Stomach (tissue), 9 donors: ENCODE measurements around the gene GEMIN7. TPM values are rescaled to one million over a fixed set of nuclear protein-coding genes. Genes with fewer than 3 reads are reported as not detected.
"Not testable (repeated sequence)": the region's sequence is repeated elsewhere in the genome, so short reads cannot be mapped to it uniquely, and the experiment has no call there.

Source experiments
- DNase-seq, 2 donors: peaks; one replicate each; pipeline versions ENCODE4 v3.0.0 to v3.0.0-alpha.2; 2013 to 2019
- H3K27ac ChIP-seq, 5 donors: fragments of 200-600 bp in 4 of 5; sonication (generic) in 4 of 5; one replicate each; pipeline ENCODE4 v1.5.1; 2013 to 2019; ENCODE audit warnings: mild to moderate bottlenecking in 1 of 5, moderate library complexity in 1 of 5
- H3K27me3 ChIP-seq, 3 donors: fragments of 200-600 bp; sonication (generic); one replicate each; pipeline ENCODE4 v1.5.1; 2017 to 2019; ENCODE audit warnings: mixed run types in 1 of 3
- H3K36me3 ChIP-seq, 4 donors: fragments of 200-600 bp; sonication (generic); 1 replicate in 3 of 4; 2 replicates in 1 of 4; pipeline ENCODE4 v1.5.1; 2016 to 2019
- H3K4me1 ChIP-seq, 4 donors: fragments of 200-600 bp; sonication (generic); one replicate each; pipeline ENCODE4 v1.5.1; 2016 to 2019
- H3K4me3 ChIP-seq, 4 donors: fragments of 200-600 bp; sonication (generic) in 3 of 4; one replicate each; pipeline ENCODE4 v1.5.1; 2016 to 2019; ENCODE audit warnings: mild to moderate bottlenecking in 1 of 4
- H3K9me3 ChIP-seq, 4 donors: fragments of 200-600 bp; sonication (generic); one replicate each; pipeline ENCODE4 v1.5.1; 2016 to 2019
- EP300 ChIP-seq: sonication (generic); formaldehyde crosslinking; IDR thresholded peaks from one replicate; pipeline ENCODE4 v1.6.1; 2017; ENCODE audit warnings: antibody characterized with exemption
- POLR2A ChIP-seq, 4 donors: fragments of 450-650 bp; IDR thresholded peaks; one replicate each; pipeline ENCODE4 v1.6.1; 2016; ENCODE audit warnings: antibody characterized with exemption in 4 of 4, control low read depth in 2 of 4, mild to moderate bottlenecking in 1 of 4, moderate library complexity in 1 of 4
- POLR2AphosphoS5 ChIP-seq, 3 donors: sonication (generic); formaldehyde crosslinking; IDR thresholded peaks; one replicate each; pipeline ENCODE4 v1.6.1; 2016; ENCODE audit warnings: antibody characterized with exemption in 3 of 3
- WGBS, 5 donors: extraction: QIAGEN DNeasy Blood & Tissue Kit in 3 of 5; methylation state at CpG; one replicate each; pipeline versions ENCODE4 v1.1.5 to v1.1.7; 2013 to 2018; 5-methylcytosine and 5-hydroxymethylcytosine counted together
- intact Hi-C: fragments of 100-400 bp; cut with DNase I; formaldehyde crosslinking; loops from one replicate; pipeline ENCODE4 v1.15.1; 2023; ENCODE audit warnings: low total_unique reads
- polyA plus RNA-seq, 3 donors: library from polyadenylated mRNA; stranded (reverse); fragments of 200-250 nt; gene quantifications; one replicate each; pipeline ENCODE4 v1.2.3, GENCODE V29; 2013
- total RNA-seq, 5 donors: library from RNA; depleted of rRNA; stranded (reverse); fragments of >200 nt; gene quantifications; one replicate each; pipeline versions ENCODE4 v1.1.0 to v1.2.3, GENCODE V29; 2014 to 2016
- TF ChIP-seq, protein P1 (sequence below), 7 experiments: fragments of 450-650 bp in 4 of 7; fragments of 200-600 bp in 3 of 7; sonication (generic) in 3 of 7; IDR thresholded peaks; one replicate each; pipeline ENCODE4 v1.5.1; 2016 to 2019; ENCODE audit warnings: antibody characterized with exemption in 7 of 7, control low read depth in 2 of 7, mild to moderate bottlenecking in 1 of 7
- donor health status: healthy with polysubstance abuse.
- donor health status: Bipolar disorder and iron deficiency.
- donor health status: healthy.

The GEMIN7 gene
- total and polyA plus RNA-seq, 8 donors, result 1.8 to 107 (median 25.3) TPM

DNA sequence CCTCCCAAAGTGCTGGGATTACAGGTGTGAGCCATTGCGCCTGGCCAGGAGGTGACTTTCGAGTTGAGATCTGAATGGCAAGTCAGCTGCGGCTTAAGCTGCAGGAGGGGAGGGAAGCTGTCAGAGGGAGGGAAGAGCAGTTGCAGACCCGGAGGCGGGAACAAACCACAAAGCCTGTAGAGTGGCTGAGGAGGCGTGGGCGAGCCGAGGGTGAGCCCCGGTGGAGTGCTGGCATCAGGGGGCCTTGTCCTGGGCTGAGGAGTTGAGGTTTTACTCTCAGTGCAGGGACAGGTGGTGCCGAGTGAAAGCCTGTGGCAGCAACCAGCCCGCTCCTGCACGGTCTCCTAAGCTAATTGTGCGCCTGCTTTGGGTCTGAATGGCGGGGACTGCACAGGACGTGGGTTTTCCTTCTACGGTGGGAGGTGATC, 38.1 kb downstream of the GEMIN7 start:
- Histone ChIP-seq H3K27ac (peak overlapping the region; percentile 30 to 77 (median 38)), H3K36me3 (no peaks in the 10 kb centered on the region), H3K9me3 (no peaks in the 10 kb centered on the region), H3K4me1 (peaks cover 84 to 100% (median 97%) of the 10 kb centered on the region in 4 donors), H3K4me3 (no peak overlapping the region), H3K27me3 (no peaks in the 10 kb centered on the region)
- 16 to 48% (median 27%) methylated on average over 14 to 16 of the region's 16 CpGs for WGBS, 5 donors
- intact Hi-C loops, result no loop called here
- peak in 1 of 2 donors; percentile 75 for DNase-seq
- TF ChIP-seq EP300 (no peak), POLR2AphosphoS5 (IDR thresholded peaks at IDR 0.05) (no peak), POLR2A (IDR thresholded peaks at IDR 0.05) (no peak)
- TF ChIP-seq, protein P1, sequence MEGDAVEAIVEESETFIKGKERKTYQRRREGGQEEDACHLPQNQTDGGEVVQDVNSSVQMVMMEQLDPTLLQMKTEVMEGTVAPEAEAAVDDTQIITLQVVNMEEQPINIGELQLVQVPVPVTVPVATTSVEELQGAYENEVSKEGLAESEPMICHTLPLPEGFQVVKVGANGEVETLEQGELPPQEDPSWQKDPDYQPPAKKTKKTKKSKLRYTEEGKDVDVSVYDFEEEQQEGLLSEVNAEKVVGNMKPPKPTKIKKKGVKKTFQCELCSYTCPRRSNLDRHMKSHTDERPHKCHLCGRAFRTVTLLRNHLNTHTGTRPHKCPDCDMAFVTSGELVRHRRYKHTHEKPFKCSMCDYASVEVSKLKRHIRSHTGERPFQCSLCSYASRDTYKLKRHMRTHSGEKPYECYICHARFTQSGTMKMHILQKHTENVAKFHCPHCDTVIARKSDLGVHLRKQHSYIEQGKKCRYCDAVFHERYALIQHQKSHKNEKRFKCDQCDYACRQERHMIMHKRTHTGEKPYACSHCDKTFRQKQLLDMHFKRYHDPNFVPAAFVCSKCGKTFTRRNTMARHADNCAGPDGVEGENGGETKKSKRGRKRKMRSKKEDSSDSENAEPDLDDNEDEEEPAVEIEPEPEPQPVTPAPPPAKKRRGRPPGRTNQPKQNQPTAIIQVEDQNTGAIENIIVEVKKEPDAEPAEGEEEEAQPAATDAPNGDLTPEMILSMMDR (IDR thresholded peaks at IDR 0.05), result no peak

DNA sequence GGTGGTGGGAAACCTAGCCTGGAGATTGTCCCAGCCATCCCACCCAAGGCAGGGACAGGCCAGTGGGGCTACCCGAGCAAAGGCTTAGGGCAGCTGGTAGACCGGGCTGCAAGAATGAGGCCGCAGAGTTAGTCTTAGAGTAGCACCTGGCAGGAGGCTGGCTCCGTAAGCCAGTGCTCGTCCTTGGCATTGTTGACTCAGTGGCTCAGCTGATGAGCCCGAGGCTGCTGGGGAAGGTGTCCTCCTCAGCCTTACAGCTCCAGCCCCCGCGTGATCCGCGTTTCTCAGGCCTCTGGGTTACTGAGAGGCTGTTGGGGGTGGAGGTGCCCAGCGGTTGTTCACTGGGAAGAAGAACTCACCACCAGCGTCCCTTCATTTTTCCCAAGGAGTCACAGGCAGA, 38.6 kb downstream of the GEMIN7 start:
- no peaks in the 10 kb centered on the region for H3K36me3 ChIP-seq
- no peaks in the 10 kb centered on the region for H3K9me3 ChIP-seq
- H3K27me3 ChIP-seq, result no peaks in the 10 kb centered on the region
- TF ChIP-seq POLR2AphosphoS5 (IDR thresholded peaks at IDR 0.05) (no peak), POLR2A (IDR thresholded peaks at IDR 0.05) (no peak), EP300 (no peak)
- TF ChIP-seq, protein P1 (IDR thresholded peaks at IDR 0.05), result no peak
- intact Hi-C loops, result no loop called here
- no peak overlapping the region for H3K4me3 ChIP-seq
- no peak for DNase-seq
- H3K4me1 ChIP-seq, result peaks cover 82 to 100% (median 97%) of the 10 kb centered on the region in 4 donors
- 22 to 43% (median 39%) methylated on average over 10 to 12 of the region's 12 CpGs for WGBS, 5 donors
- H3K27ac ChIP-seq, result peak overlapping the region; percentile 30 to 77 (median 38)

DNA sequence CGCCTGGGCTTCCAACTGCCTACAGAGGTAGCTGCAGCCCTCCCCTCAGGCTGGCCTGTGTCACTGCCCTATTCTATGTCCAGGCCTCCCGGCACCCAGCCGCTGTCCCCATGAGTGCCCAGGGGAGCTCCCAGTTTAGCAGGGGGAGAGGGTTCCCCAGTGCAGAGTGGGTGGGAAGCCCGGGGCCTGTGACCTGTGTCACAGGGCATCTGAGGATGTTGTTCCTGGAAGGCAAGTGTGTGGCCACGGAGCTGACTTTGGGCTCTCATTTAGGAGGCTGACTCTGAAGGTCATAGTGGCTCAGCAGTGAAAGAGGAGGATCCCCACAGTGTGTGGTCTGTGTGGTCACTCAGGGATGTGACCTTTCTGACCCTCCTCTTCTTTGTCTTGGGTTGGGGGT, 39.0 kb downstream of the GEMIN7 start:
- H3K27me3 ChIP-seq, result no peaks in the 10 kb centered on the region

DNA sequence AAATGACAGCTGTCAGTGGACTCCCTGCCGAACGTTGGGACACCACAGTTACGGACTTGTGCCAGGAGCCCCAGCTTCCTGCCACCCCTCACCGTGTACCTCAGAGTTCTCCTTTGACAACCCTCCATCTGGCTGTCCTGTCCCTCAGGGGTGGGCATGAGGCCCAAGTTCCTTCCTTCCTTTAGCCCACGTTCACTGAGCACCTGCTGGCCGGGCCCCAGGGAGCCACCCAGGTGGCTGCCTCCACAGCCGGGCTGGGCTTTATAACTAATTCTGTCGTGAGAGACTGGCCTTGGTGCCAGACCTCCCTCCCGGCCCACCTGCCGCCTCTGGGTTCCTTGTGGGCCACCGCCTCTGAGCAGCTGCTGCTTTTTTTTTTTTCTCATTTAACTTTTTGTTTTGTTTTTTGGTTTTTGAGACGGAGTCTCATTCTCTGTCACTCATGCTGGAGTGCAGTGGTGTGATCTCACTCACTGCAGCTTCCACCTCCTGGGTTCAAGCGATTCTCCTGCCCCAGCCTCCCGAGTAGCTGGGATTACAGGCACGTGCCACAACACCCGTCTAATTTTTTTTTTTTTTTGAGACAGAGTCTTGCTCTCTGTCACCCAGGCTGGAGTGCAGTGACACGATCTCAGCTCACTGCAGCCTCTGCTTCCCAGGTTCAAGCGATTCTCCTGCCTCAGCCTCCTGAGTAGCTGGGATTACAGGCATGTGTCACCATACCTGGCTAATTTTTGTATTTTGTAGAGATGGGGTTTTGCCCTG, 39.7 kb downstream of the GEMIN7 start:
- intact Hi-C loops, H3K4me3 ChIP-seq, H3K9me3 ChIP-seq, H3K27me3 ChIP-seq: not testable (repeated sequence)
- peak in 1 of 2 donors; percentile 44 for DNase-seq
- 24 to 48% (median 35%) methylated on average over 18 of the region's 18 CpGs for WGBS, 5 donors
- Histone ChIP-seq H3K27ac (peak overlapping the region; percentile 30 to 77 (median 38)), H3K4me1 (peaks cover 81 to 100% (median 97%) of the 10 kb centered on the region in 4 donors), H3K36me3 (peaks cover 0 to 10% (median 0%) of the 10 kb centered on the region in 4 donors)

More for the DNA sequence above, 39.0 kb downstream of the GEMIN7 start:
- intact Hi-C loops, result no loop called here
- DNase-seq, result no peak
- H3K4me1 ChIP-seq, result peaks cover 82 to 100% (median 97%) of the 10 kb centered on the region in 4 donors
- H3K9me3 ChIP-seq, result no peaks in the 10 kb centered on the region
- H3K36me3 ChIP-seq, result peaks cover 0 to 4% (median 0%) of the 10 kb centered on the region in 4 donors
- no peak for TF ChIP-seq POLR2A (IDR thresholded peaks at IDR 0.05)
- no peak for TF ChIP-seq EP300
- peak overlapping the region; percentile 30 to 77 (median 38) for H3K27ac ChIP-seq
- WGBS, 5 donors, result 48 to 88% (median 57%) methylated on average over 3 to 5 of the region's 5 CpGs
- no peak overlapping the region for H3K4me3 ChIP-seq

DNA sequence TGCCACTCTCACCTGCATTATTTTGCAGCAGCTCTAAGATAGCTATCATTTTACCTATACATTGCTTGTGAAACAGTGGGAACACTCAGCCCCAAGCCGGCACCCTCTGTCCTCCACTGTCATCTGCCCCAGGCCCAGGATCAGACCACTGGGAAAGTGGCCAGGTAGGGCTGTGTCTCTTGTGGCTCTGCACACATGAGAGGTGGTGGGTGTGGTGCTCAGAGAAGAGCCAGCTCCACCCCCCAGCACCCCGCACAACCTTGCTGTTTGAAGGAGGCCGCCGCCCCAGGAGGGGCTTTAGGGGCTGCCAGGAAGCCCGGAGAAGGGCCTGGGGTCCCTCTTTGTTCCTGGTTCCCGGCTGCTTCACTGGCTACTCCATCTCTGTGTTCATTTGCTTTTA, 40.5 kb downstream of the GEMIN7 start:
- H3K4me3 ChIP-seq, result no peak overlapping the region
- TF ChIP-seq POLR2A (IDR thresholded peaks at IDR 0.05) (no peak), POLR2AphosphoS5 (IDR thresholded peaks at IDR 0.05) (no peak)
- no peaks in the 10 kb centered on the region for H3K9me3 ChIP-seq
- 39 to 73% (median 55%) methylated on average over 6 of the region's 6 CpGs for WGBS, 5 donors
- no peak for DNase-seq
- intact Hi-C loops, result no loop called here
- H3K27ac ChIP-seq, result no peak overlapping the region
- no peaks in the 10 kb centered on the region for H3K27me3 ChIP-seq
- H3K36me3 ChIP-seq, result peaks cover 0 to 10% (median 0%) of the 10 kb centered on the region in 4 donors
- peaks cover 74 to 100% (median 97%) of the 10 kb centered on the region in 4 donors for H3K4me1 ChIP-seq
